GM21528 (cell line): Measurements from ENCODE around the gene SSBP3.
"Not testable (repeated sequence)": the region's sequence is repeated elsewhere in the genome, so short reads cannot be mapped to it uniquely, and the experiment has no call there.

ENCODE experiments used
- ATAC-seq: cut with Tn5 transposase; IDR thresholded peaks from one replicate; pipeline ENCODE4 v1.9.1; 2021; ENCODE audit warnings: mild to moderate bottlenecking, moderate library complexity; ENCODE audit not compliant: unreplicated experiment, low FRiP score

The SSBP3 gene

GRCh38 chr1:54254055-54254454 is 152.1 kb downstream of the SSBP3 start:
- ATAC-seq = no peak

- no peak for ATAC-seq
Measured at GRCh38 chr1:54253480-54253879, 152.7 kb downstream of the SSBP3 start.

GRCh38 chr1:54252371-54252936 is 153.7 kb downstream of the SSBP3 start:
- ATAC-seq = no peak

- ATAC-seq = no peak
Measured at GRCh38 chr1:54250670-54251069, 155.5 kb downstream of the SSBP3 start.

- ATAC-seq = no peak
Measured at GRCh38 chr1:54249819-54250435, 156.3 kb downstream of the SSBP3 start.

- ATAC-seq = no peak
Measured at GRCh38 chr1:54248966-54249365, 157.2 kb downstream of the SSBP3 start.

- no peak for ATAC-seq
Measured at GRCh38 chr1:54247863-54248515, 158.2 kb downstream of the SSBP3 start.

- no peak for ATAC-seq
Measured at GRCh38 chr1:54246116-54246721, 160.0 kb downstream of the SSBP3 start.

- no peak for ATAC-seq
Measured at GRCh38 chr1:54245501-54245900, 160.7 kb downstream of the SSBP3 start.

- ATAC-seq = no peak
Measured at GRCh38 chr1:54244655-54245054, 161.5 kb downstream of the SSBP3 start.

GRCh38 chr1:54243022-54243421 is 163.2 kb downstream of the SSBP3 start:
- no peak for ATAC-seq

GRCh38 chr1:54241364-54241763 is 164.8 kb downstream of the SSBP3 start:
- no peak for ATAC-seq

GRCh38 chr1:54240741-54241335 is 165.4 kb downstream of the SSBP3 start:
- ATAC-seq = no peak

GRCh38 chr1:54239631-54240031 is 166.6 kb downstream of the SSBP3 start:
- no peak for ATAC-seq

- ATAC-seq = no peak
Measured at GRCh38 chr1:54239035-54239383, 167.2 kb downstream of the SSBP3 start.

- no peak for ATAC-seq
Measured at GRCh38 chr1:54238353-54239034, 167.7 kb downstream of the SSBP3 start.

GRCh38 chr1:54237586-54237985 is 168.6 kb downstream of the SSBP3 start:
- no peak for ATAC-seq

GRCh38 chr1:54234284-54234683 is 171.9 kb downstream of the SSBP3 start:
- no peak for ATAC-seq

- ATAC-seq = not testable (repeated sequence)
Measured at GRCh38 chr1:54233196-54233595, 173.0 kb downstream of the SSBP3 start.

GRCh38 chr1:54230507-54231339 is 175.5 kb downstream of the SSBP3 start:
- no peak for ATAC-seq
